ENCODE measurements around the gene ALDH3A1.

Gene ALDH3A1

DNA sequence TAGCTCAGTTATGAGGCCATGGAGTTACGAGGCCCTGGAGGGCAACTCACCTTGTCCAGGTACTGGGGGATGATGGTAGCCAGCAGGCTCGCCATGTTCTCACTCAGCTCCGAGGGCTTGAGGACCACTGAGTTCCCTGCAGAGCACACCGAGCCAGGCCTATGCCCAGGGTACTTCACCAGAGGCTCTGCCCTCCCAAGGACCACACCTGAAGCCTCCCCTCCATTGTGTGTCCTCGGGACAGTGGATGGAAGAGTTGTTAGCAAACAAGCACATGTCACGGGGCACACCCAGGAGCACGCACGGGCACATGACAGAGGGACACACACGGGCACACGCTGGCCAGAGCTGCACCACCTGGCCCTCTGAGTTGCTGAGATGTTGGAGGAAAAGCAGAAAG, 5.6 kb downstream of the ALDH3A1 start:
- in situ Hi-C loops (cut with HindIII; ENCODE audit: low sequenced_read_pairs) = no loop called here
- TF ChIP-seq, protein P1, sequence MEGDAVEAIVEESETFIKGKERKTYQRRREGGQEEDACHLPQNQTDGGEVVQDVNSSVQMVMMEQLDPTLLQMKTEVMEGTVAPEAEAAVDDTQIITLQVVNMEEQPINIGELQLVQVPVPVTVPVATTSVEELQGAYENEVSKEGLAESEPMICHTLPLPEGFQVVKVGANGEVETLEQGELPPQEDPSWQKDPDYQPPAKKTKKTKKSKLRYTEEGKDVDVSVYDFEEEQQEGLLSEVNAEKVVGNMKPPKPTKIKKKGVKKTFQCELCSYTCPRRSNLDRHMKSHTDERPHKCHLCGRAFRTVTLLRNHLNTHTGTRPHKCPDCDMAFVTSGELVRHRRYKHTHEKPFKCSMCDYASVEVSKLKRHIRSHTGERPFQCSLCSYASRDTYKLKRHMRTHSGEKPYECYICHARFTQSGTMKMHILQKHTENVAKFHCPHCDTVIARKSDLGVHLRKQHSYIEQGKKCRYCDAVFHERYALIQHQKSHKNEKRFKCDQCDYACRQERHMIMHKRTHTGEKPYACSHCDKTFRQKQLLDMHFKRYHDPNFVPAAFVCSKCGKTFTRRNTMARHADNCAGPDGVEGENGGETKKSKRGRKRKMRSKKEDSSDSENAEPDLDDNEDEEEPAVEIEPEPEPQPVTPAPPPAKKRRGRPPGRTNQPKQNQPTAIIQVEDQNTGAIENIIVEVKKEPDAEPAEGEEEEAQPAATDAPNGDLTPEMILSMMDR (IDR thresholded peaks at IDR 0.05; ENCODE audit: low read depth, low read length, missing control alignments) = no peak
- no peak for DNase-seq (ENCODE audit: low read depth)
- H3K4me3 ChIP-seq (ENCODE audit: low read depth, low read length) = no peak overlapping the region

- no peak overlapping the region for H3K4me3 ChIP-seq (ENCODE audit: low read depth, low read length)
- in situ Hi-C loops (cut with HindIII; ENCODE audit: low sequenced_read_pairs) = no loop called here
- TF ChIP-seq, protein P1 (IDR thresholded peaks at IDR 0.05; ENCODE audit: low read depth, low read length, missing control alignments) = no peak
- DNase-seq (ENCODE audit: low read depth) = no peak
Measured at GRCh38 chr17:19741832-19742457, 6.2 kb downstream of the ALDH3A1 start.

DNA sequence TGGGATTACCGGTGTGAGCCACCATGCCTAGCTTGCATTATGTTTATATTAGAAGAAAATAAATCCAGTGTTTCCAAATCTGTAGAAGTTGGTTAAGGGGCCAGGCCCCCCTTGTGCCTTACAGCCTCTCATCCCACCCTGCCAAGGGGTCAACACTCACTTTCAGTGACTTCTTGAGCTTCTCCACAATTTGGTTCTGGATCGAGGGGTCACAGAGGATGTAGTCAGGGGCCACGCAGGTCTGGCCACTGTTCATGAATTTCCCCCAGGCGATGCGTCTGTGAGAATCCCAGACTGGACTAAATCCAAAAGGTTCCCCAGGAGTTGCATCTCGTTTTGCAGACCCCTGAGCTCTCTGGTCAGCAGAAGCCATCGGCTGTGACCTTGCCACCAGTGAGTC, 7.2 kb downstream of the ALDH3A1 start:
- in situ Hi-C loops (cut with HindIII; ENCODE audit: low sequenced_read_pairs) = no loop called here

GRCh38 chr17:19739241-19740201, 8.6 kb downstream of the ALDH3A1 start:
- DNase-seq (ENCODE audit: low read depth) = no peak
- no peak overlapping the region for H3K4me3 ChIP-seq (ENCODE audit: low read depth, low read length)
- in situ Hi-C loops (cut with HindIII; ENCODE audit: low sequenced_read_pairs) = no loop called here
- TF ChIP-seq, protein P1 (IDR thresholded peaks at IDR 0.05; ENCODE audit: low read depth, low read length, missing control alignments) = no peak

More for the DNA sequence above, 7.2 kb downstream of the ALDH3A1 start:
- no peak overlapping the region for H3K4me3 ChIP-seq (ENCODE audit: low read depth, low read length)
- no peak for DNase-seq (ENCODE audit: low read depth)
- TF ChIP-seq, protein P1 (IDR thresholded peaks at IDR 0.05; ENCODE audit: low read depth, low read length, missing control alignments) = no peak

- TF ChIP-seq, protein P1 (IDR thresholded peaks at IDR 0.05; ENCODE audit: low read depth, low read length, missing control alignments) = no peak
- no peak for DNase-seq (ENCODE audit: low read depth)
Measured at GRCh38 chr17:19738757-19739156, 9.3 kb downstream of the ALDH3A1 start.

DNA sequence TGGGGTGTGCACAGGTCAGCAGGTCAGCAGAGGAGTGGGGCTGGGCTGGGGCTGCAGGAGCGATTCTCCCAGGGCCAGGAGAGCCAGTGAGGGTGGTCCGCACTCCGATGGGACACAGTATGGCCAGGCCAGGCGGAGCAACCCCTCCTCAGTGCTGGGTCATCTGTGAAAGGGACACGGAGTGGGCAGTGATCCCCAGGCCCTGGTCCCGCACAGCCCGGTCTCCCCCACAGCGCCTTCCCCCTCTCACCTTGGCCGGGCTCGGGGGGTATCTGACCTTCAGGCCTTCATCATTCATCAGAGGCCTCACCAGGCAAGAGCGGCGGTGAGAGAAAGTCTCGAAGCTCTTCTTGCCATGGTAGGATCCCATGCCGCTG, 10.0 kb downstream of the ALDH3A1 start:
- no peak overlapping the region for H3K4me3 ChIP-seq (ENCODE audit: low read depth, low read length)
- DNase-seq (ENCODE audit: low read depth) = no peak
- TF ChIP-seq, protein P1 (IDR thresholded peaks at IDR 0.05; ENCODE audit: low read depth, low read length, missing control alignments) = no peak
- in situ Hi-C loops (cut with HindIII; ENCODE audit: low sequenced_read_pairs) = no loop called here

More at GRCh38 chr17:19738757-19739156, 9.3 kb downstream of the ALDH3A1 start:
- no peak overlapping the region for H3K4me3 ChIP-seq (ENCODE audit: low read depth, low read length)
- in situ Hi-C loops (cut with HindIII; ENCODE audit: low sequenced_read_pairs) = no loop called here
